OCI-LY1 (cell line): ENCODE results near the gene SLC12A8.

ENCODE experiments used
- EZH2 ChIP-seq: fragments of 200-600 bp; sonication (generic), shearing (Covaris generic); IDR thresholded peaks from 2 replicates; pipeline ENCODE4 v1.8.0; 2017; ENCODE audit warnings: borderline replicate concordance, mixed run types, mild to moderate bottlenecking, antibody characterized with exemption, low read length, moderate library complexity, mixed read lengths
- TF ChIP-seq, protein P1 (sequence below): fragments of 200-600 bp; sonication (generic), shearing (Covaris generic); IDR thresholded peaks from 2 replicates; pipeline ENCODE4 v1.5.1; 2017; ENCODE audit warnings: mild to moderate bottlenecking, antibody characterized with exemption, low read length, moderate library complexity, mixed read lengths

DNA sequence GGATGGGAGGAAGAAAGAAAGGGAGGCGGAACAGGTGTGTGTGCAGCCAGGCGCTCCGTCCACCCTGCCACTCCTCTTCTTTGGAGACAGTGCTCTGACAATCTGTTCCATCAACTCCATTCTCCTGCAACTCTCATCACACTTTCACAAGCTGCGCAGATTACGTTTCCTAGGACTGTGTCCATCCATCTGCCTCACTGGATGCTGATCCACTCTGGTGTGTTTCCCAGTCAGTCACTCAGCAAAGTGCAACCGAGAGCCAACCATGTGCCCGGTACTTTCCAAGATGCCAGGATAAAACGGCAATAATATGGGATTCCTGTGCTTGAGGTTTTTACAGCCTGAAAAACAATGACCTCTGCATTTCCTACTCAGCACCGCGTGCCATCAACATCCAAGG, 59.6 kb downstream of the SLC12A8 start:
- TF ChIP-seq, protein P1, sequence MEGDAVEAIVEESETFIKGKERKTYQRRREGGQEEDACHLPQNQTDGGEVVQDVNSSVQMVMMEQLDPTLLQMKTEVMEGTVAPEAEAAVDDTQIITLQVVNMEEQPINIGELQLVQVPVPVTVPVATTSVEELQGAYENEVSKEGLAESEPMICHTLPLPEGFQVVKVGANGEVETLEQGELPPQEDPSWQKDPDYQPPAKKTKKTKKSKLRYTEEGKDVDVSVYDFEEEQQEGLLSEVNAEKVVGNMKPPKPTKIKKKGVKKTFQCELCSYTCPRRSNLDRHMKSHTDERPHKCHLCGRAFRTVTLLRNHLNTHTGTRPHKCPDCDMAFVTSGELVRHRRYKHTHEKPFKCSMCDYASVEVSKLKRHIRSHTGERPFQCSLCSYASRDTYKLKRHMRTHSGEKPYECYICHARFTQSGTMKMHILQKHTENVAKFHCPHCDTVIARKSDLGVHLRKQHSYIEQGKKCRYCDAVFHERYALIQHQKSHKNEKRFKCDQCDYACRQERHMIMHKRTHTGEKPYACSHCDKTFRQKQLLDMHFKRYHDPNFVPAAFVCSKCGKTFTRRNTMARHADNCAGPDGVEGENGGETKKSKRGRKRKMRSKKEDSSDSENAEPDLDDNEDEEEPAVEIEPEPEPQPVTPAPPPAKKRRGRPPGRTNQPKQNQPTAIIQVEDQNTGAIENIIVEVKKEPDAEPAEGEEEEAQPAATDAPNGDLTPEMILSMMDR, result no peak
- no peak for TF ChIP-seq EZH2
